Measurements from ENCODE around the gene SLC39A2. TPM values are rescaled to one million over a fixed set of nuclear protein-coding genes. Genes with fewer than 3 reads are reported as not detected.

SLC39A2 gene
- total RNA-seq, 4 donors from 2014 or later: not detected

DNA sequence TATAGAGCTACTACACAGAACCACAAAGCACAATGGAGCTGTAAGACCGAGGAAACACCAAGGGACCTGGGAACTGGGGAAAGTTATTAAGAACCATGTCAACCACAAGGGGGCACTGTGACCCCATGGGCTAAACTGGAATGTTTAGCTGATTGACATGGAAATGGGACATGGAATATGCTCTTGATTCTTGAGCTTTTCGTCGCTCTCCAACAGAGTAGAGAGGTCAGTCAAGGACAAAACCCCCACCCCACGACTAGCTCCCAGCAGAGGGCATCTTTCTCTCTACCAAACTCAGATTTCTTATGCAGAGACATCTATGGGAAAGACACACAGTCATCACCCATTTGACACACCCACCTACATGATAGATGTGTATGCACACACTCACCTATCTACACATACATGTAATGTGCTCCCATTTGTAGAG lies 15.7 kb downstream of the SLC39A2 start:
- intact Hi-C loops (cut with DNase I; ENCODE audit: low total_unique reads): loop anchor here (1.0 kb wide), 3 partner anchors 26 to 90 kb away; no protein-coding TSS in a partner anchor
- peak; percentile 78 to 86 for DNase-seq
- no peak for TF ChIP-seq POLR2A (IDR thresholded peaks at IDR 0.05)
- peak; percentile 96 to 99 (median 98) for TF ChIP-seq CTCF (IDR thresholded peaks at IDR 0.05 in 4 of 5, conservative IDR thresholded peaks at IDR 0.05 in 1 of 5)
- Histone ChIP-seq H3K27me3 (no peaks in the 10 kb centered on the region), H3K4me1 (peaks cover 51 to 56% of the 10 kb centered on the region in 2 donors), H3K9me3 (no peaks in the 10 kb centered on the region), H3K36me3 (peaks cover 0 to 37% of the 10 kb centered on the region in 2 donors), H3K4me3 (no peak overlapping the region), H3K27ac (peak overlapping the region; percentile 97 to 100 (median 100))
- ATAC-seq: peak; percentile 72 to 88
- in situ Hi-C loops (cut with MboI; ENCODE audit: low sequenced_read_pairs in 4 of 4): loop anchor here (10.0 kb wide), 2 partner anchors 80 to 90 kb away; partner anchors contain the start of genes TMEM253 (in 2 of the 4) and ZNF219 (in 2 of the 4)

DNA sequence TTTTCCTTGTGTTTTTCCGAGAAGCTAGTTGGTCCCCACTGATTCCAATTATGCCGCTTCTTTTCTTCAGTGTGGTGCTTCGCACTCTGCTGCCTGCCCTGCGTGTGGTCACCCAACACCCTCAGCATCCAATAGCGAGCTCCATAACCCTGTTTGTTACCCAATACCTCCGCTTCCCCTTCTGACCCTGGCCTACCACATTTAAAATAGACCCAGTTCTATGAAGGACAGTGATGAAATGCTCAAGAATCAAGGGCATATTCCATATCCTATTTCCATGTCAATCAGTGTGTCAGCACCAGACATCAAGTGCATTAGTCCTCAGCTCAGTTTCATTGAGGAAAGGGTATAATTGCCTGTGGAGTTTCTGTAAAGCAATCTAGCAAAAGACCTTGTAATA lies 16.2 kb downstream of the SLC39A2 start:
- peak overlapping the region; percentile 97 to 100 (median 100) for H3K27ac ChIP-seq
- ATAC-seq (peak; percentile 87 to 91), DNase-seq (peak in 1 of 2 donors; percentile 84)
- no peaks in the 10 kb centered on the region for H3K9me3 ChIP-seq
- TF ChIP-seq POLR2A (IDR thresholded peaks at IDR 0.05): peak in 1 of 2 donors; percentile 44
- TF ChIP-seq CTCF (IDR thresholded peaks at IDR 0.05 in 4 of 5, conservative IDR thresholded peaks at IDR 0.05 in 1 of 5): no peak
- H3K36me3 ChIP-seq: peaks cover 0 to 42% of the 10 kb centered on the region in 2 donors
- H3K4me3 ChIP-seq: no peak overlapping the region
- intact Hi-C loops (cut with DNase I; ENCODE audit: low total_unique reads) (no loop called here), in situ Hi-C loops (cut with MboI; ENCODE audit: low sequenced_read_pairs in 4 of 4) (loop anchor here (10.0 kb wide), 2 partner anchors 79 to 89 kb away; partner anchors contain the start of genes TMEM253 (in 2 of the 4) and ZNF219 (in 2 of the 4))
- H3K27me3 ChIP-seq: no peaks in the 10 kb centered on the region
- peaks cover 54 to 62% of the 10 kb centered on the region in 2 donors for H3K4me1 ChIP-seq

GRCh38 chr14:21016413-21017190 lies 17.5 kb downstream of the SLC39A2 start:
- peak overlapping the region; percentile 97 to 100 (median 100) for H3K27ac ChIP-seq
- peaks cover 60 to 75% of the 10 kb centered on the region in 2 donors for H3K4me1 ChIP-seq
- H3K4me3 ChIP-seq: no peak overlapping the region
- no peak for DNase-seq
- TF ChIP-seq POLR2A (IDR thresholded peaks at IDR 0.05): no peak
- TF ChIP-seq CTCF (IDR thresholded peaks at IDR 0.05 in 4 of 5, conservative IDR thresholded peaks at IDR 0.05 in 1 of 5): no peak
- in situ Hi-C loops (cut with MboI; ENCODE audit: low sequenced_read_pairs in 4 of 4): loop anchor here (10.0 kb wide), 2 partner anchors 78 to 88 kb away; partner anchors contain the start of genes TMEM253 (in 2 of the 4) and ZNF219 (in 2 of the 4)
- intact Hi-C loops (cut with DNase I; ENCODE audit: low total_unique reads): no loop called here
- no peaks in the 10 kb centered on the region for H3K9me3 ChIP-seq
- ATAC-seq: no peak
- peaks cover 0 to 55% of the 10 kb centered on the region in 2 donors for H3K36me3 ChIP-seq
- H3K27me3 ChIP-seq: no peaks in the 10 kb centered on the region

DNA sequence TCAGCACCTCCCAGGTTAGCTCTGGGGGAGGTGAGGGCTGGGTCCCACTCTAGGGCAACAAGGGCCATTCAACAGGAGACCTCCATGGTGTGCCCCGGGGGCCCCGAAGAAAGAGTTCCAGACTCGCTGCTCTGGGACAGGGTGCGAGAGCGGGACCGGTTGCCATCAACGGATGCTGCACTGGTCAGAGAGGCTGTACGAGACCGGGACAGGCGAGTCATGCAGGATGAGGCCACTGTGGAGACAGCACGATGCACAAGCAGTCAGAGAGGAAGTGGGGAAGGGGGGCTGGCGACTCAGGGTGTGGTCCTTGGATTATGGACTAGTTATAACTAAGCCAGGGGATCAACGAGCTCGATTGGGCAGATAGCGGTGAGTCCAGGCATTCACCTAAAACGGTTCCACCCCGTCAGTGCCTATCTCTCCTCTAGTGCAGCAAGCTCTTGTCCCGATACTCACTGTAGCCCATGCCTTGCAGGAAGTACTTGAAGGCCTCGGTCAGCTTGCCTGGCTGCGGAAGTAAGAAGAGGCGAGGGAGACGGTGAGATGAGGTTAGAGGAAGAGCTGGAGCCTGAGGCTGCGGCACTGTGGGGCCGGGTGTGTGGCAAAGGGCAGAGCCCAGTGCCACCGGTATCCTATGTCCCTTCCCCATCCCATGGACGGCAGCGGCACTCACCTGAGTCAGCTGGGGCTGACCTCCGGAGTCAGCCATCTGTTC lies 18.6 kb downstream of the SLC39A2 start:
- Histone ChIP-seq H3K4me3 (no peak overlapping the region), H3K9me3 (no peaks in the 10 kb centered on the region), H3K27ac (peak overlapping the region; percentile 97 to 100 (median 100)), H3K27me3 (no peaks in the 10 kb centered on the region), H3K36me3 (peaks cover 0 to 66% of the 10 kb centered on the region in 2 donors), H3K4me1 (peaks cover 70 to 86% of the 10 kb centered on the region in 2 donors)
- no peak for ATAC-seq
- in situ Hi-C loops (cut with MboI; ENCODE audit: low sequenced_read_pairs in 4 of 4) (loop anchor here (10.0 kb wide), 2 partner anchors 77 to 87 kb away; partner anchors contain the start of genes TMEM253 (in 2 of the 4) and ZNF219 (in 2 of the 4)), intact Hi-C loops (cut with DNase I; ENCODE audit: low total_unique reads) (no loop called here)
- no peak for TF ChIP-seq POLR2A (IDR thresholded peaks at IDR 0.05)
- no peak for TF ChIP-seq CTCF (IDR thresholded peaks at IDR 0.05 in 4 of 5, conservative IDR thresholded peaks at IDR 0.05 in 1 of 5)
- no peak for DNase-seq
